Smooth muscle cell (in vitro differentiated cells): Measurements from ENCODE around the gene CXorf66. TPM values are rescaled to one million over a fixed set of nuclear protein-coding genes. Genes with fewer than 3 reads are reported as not detected.

Source experiments
- DNase-seq: peaks from one replicate; lab custom pipeline; 2025; ENCODE audit not compliant: unreplicated experiment; lab: John Stamatoyannopoulos, UW
- H2AFZ ChIP-seq: fragments of 200-600 bp; sonication (generic); 2 replicates; pipeline ENCODE4 v1.6.0; 2016; ENCODE audit warnings: antibody characterized with exemption, low read depth, mild to moderate bottlenecking
- H3F3A ChIP-seq: fragments of 200-600 bp; sonication (generic); 2 replicates; pipeline ENCODE4 v1.6.0; 2017; ENCODE audit warnings: antibody characterized with exemption, low read depth
- H3K27ac ChIP-seq: fragments of 200-600 bp; sonication (generic); 2 replicates; pipeline ENCODE4 v1.5.1; 2016; ENCODE audit warnings: low read depth, mild to moderate bottlenecking
- H3K27me3 ChIP-seq: fragments of 200-600 bp; sonication (generic); 2 replicates; pipeline ENCODE4 v1.6.1; 2016; ENCODE audit warnings: low read depth, mild to moderate bottlenecking
- H3K36me3 ChIP-seq: fragments of 200-600 bp; sonication (generic); 2 replicates; pipeline ENCODE4 v1.5.1; 2016; ENCODE audit warnings: low read depth
- H3K4me1 ChIP-seq: fragments of 200-600 bp; sonication (generic); 2 replicates; pipeline ENCODE4 v1.5.1; 2016; ENCODE audit warnings: low read depth
- H3K4me2 ChIP-seq: fragments of 200-600 bp; sonication (generic); 2 replicates; pipeline ENCODE4 v1.6.0; 2016; ENCODE audit warnings: mild to moderate bottlenecking
- H3K4me3 ChIP-seq: fragments of 200-600 bp; sonication (generic); 2 replicates; pipeline ENCODE4 v1.5.1; 2016; ENCODE audit warnings: mild to moderate bottlenecking
- H3K79me2 ChIP-seq: fragments of 200-600 bp; sonication (generic); 2 replicates; pipeline ENCODE4 v1.6.0; 2016; ENCODE audit warnings: low read depth, mild to moderate bottlenecking
- H3K9ac ChIP-seq: fragments of 200-600 bp; sonication (generic); 2 replicates; pipeline ENCODE4 v1.6.0; 2016; ENCODE audit warnings: low read depth
- H3K9me3 ChIP-seq: fragments of 200-600 bp; sonication (generic); replicated peaks from 2 replicates; pipeline ENCODE4 v1.5.1; 2016; ENCODE audit warnings: low read depth
- H4K20me1 ChIP-seq: fragments of 200-600 bp; sonication (generic); 2 replicates; pipeline ENCODE4 v1.6.0; 2016; ENCODE audit warnings: low read depth
- WGBS: methylation state at CpG from one replicate; pipeline ENCODE4 v1.1.7; 2016; ENCODE audit warnings: low lambda C conversion rate; 5-methylcytosine and 5-hydroxymethylcytosine counted together
- microRNA counts: library from miRNA; unstranded; fragments of <30 nt; microRNA quantifications from one replicate; lab custom pipeline; 2016
- microRNA-seq: library from miRNA; unstranded; fragments of <30 nt; microRNA quantifications from one replicate; pipeline ENCODE4, GENCODE V29; 2016; ENCODE audit warnings: borderline number of aligned reads
- polyA plus RNA-seq: library from polyadenylated mRNA; unstranded; fragments of >200 nt; fragmentation: Nextera tagmentation; extraction: Ambion mirVana; gene quantifications from 2 replicates; pipeline ENCODE4 v1.2.1, GENCODE V29; 2016
- small RNA-seq: library from RNA; depleted of rRNA; stranded (forward); fragments of <200 nt; gene quantifications from one replicate; pipeline ENCODE3, GENCODE V24; 2014
- total RNA-seq: library from RNA; depleted of rRNA; stranded (reverse); fragments of >200 nt; gene quantifications from 2 replicates; pipeline ENCODE4 v1.2.3, GENCODE V29; 2014
- TF ChIP-seq, protein P1 (sequence below): fragments of 200-600 bp; sonication (generic); IDR thresholded peaks from 2 replicates; pipeline ENCODE4 v1.5.1; 2017; ENCODE audit warnings: borderline replicate concordance, mild to moderate bottlenecking, antibody characterized with exemption; ENCODE audit not compliant: insufficient read depth, poor library complexity, severe bottlenecking

Gene CXorf66
- total and polyA plus RNA-seq, 2 experiments from 2014 or later, result not detected

GRCh38 chrX:139909712-139910111 is 55.6 kb downstream of the CXorf66 start:
- TF ChIP-seq, protein P1, sequence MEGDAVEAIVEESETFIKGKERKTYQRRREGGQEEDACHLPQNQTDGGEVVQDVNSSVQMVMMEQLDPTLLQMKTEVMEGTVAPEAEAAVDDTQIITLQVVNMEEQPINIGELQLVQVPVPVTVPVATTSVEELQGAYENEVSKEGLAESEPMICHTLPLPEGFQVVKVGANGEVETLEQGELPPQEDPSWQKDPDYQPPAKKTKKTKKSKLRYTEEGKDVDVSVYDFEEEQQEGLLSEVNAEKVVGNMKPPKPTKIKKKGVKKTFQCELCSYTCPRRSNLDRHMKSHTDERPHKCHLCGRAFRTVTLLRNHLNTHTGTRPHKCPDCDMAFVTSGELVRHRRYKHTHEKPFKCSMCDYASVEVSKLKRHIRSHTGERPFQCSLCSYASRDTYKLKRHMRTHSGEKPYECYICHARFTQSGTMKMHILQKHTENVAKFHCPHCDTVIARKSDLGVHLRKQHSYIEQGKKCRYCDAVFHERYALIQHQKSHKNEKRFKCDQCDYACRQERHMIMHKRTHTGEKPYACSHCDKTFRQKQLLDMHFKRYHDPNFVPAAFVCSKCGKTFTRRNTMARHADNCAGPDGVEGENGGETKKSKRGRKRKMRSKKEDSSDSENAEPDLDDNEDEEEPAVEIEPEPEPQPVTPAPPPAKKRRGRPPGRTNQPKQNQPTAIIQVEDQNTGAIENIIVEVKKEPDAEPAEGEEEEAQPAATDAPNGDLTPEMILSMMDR, result no peak
- Histone ChIP-seq H3K4me1 (no peaks in the 10 kb centered on the region), H3K4me2 (no peak overlapping the region), H3K4me3 (no peak overlapping the region), H3K36me3 (no peaks in the 10 kb centered on the region), H3K27ac (no peak overlapping the region), H3K79me2 (no peaks in the 10 kb centered on the region), H2AFZ (no peak overlapping the region), H3F3A (no peaks in the 10 kb centered on the region), H3K9ac (no peak overlapping the region), H3K9me3 (no peaks in the 10 kb centered on the region), H4K20me1 (peaks cover 6% of the 10 kb centered on the region), H3K27me3 (no peaks in the 10 kb centered on the region)
- 50% methylated on average over 3 of the region's 3 CpGs for WGBS
- DNase-seq, result no peak

- TF ChIP-seq, protein P1, result no peak
- Histone ChIP-seq H3K27me3 (no peaks in the 10 kb centered on the region), H3F3A (no peaks in the 10 kb centered on the region), H3K9me3 (no peaks in the 10 kb centered on the region), H2AFZ (no peak overlapping the region), H3K36me3 (no peaks in the 10 kb centered on the region), H3K9ac (no peak overlapping the region), H3K4me1 (no peaks in the 10 kb centered on the region), H3K4me3 (no peak overlapping the region), H3K4me2 (no peak overlapping the region), H3K27ac (no peak overlapping the region), H4K20me1 (peaks cover 6% of the 10 kb centered on the region), H3K79me2 (no peaks in the 10 kb centered on the region)
- 98% methylated on average over 3 of the region's 3 CpGs for WGBS
- no peak for DNase-seq
These were observed 58.2 kb downstream of the CXorf66 start for GRCh38 chrX:139907078-139907477.

DNA sequence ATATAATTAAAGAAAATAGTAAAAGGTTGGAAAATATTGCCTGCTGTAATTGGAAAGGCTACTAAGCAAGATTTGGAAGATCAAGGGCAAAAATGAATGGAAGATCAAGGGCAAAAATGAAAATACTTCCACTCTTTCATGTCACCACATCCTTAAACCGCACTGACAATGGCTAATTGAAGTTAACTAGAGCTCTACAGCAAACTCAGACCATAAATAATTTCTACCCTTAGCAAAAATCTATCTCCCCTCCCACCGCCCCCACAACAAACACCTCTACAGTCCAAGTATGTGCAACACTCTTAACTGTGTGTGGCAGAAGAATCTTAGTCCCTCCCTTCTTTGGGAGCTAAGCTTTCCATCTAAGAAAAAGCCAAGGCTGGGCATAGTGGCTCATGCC is 59.6 kb downstream of the CXorf66 start:
- Histone ChIP-seq H3K9ac (no peak overlapping the region), H3K4me1 (no peaks in the 10 kb centered on the region), H3K79me2 (no peaks in the 10 kb centered on the region), H2AFZ (no peak overlapping the region), H4K20me1 (peaks cover 6% of the 10 kb centered on the region), H3F3A (no peaks in the 10 kb centered on the region), H3K4me3 (no peak overlapping the region), H3K27me3 (no peaks in the 10 kb centered on the region), H3K36me3 (no peaks in the 10 kb centered on the region), H3K9me3 (no peaks in the 10 kb centered on the region), H3K27ac (no peak overlapping the region), H3K4me2 (no peak overlapping the region)
- DNase-seq, result no peak
- TF ChIP-seq, protein P1, result no peak
- WGBS, result 65% methylated on average over 2 of the region's 2 CpGs

MicroRNAs encoded within 50 kb of the gene (microRNA counts, 767-probe panel; counts per million panel counts)
- 183 counts per million for microRNA hsa-miR-505-3p (lab: Ali Mortazavi, UCI)

Small RNA genes within 50 kb of the gene (microRNA-seq; reads per million reads assigned to microRNA genes)
- gene MIR505, result 258 reads per million, percentile 68 among the genes with 10 or more reads in this experiment

Small RNA genes within 50 kb of the gene (small RNA-seq; reads per million reads assigned to genes)
- gene MIR505 (0.89 reads per million, percentile 28 among the genes with 10 or more reads in this experiment), gene RF00425 (not detected)

Other genes with a start within 250 kb of the CXorf66 start
- 17.1 and 20.7 TPM in 2 replicates for gene ATP11C, start 32.5 kb downstream of the CXorf66 start, total RNA-seq
- 3.2 and 4.8 TPM in 2 replicates for gene ATP11C, start 32.5 kb downstream of the CXorf66 start, polyA plus RNA-seq